Measurements from ENCODE around the gene NAA50.

- TF ChIP-seq CTCF (IDR thresholded peaks at IDR 0.05; ENCODE audit: poor library complexity) (no peak), EZH2 (IDR thresholded peaks at IDR 0.05; ENCODE audit: borderline replicate concordance) (no peak)
Observed at GRCh38 chr3:113717818-113718217, 28.2 kb downstream of the NAA50 start.
